Measurements from ENCODE around the gene NMNAT1. TPM values are rescaled to one million over a fixed set of nuclear protein-coding genes. Genes with fewer than 3 reads are reported as not detected.

The NMNAT1 gene
- total and polyA plus RNA-seq, 8 donors: 3.0 to 9.3 (median 3.8) TPM

DNA sequence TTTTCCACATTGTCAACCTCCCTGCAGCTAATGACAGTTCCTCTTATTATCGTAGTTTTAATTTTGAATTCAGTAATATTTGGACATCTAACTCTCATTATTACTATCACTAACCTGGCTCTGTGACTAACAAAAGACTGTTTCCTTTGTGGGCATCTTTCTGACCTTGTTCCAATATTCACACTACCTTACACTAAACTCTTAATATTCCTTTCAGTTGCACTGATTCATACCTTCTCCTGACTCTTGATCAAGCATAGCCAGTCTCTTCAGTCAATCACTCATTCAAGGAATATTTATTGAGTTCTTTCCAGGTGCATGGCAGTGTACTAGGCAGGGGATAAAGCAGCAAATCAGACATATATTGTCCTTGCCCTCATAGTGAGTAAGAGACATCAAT lies 25.4 kb upstream of the NMNAT1 start:
- WGBS, 2 donors: 73 to 77% methylated on average over 1 of the region's 1 CpG
- H3K4me1 ChIP-seq: peaks cover 0 to 10% (median 9%) of the 10 kb centered on the region in 3 donors

DNA sequence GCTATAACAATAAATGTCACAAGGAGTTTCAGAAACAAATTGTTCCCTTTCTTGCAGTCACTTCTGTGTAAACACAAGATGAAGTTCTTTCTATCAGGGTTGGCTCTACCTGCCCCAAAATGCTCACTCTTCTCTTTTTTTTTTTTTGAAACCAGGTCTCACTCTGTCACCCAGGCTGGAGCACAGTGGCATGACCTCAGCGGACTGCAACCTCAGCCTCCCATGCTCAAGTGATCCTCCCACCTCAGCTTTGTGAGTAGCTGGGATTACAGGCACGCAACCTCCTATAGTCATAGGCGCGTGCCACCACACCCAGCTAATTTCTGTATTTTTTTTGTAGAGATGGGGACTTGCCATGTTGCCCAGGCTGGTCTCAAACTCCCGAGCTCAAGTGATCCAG lies 22.7 kb upstream of the NMNAT1 start:
- DNase-seq (no peak), ATAC-seq (no peak), FAIRE-seq (no peak)
- TF ChIP-seq, protein P1, sequence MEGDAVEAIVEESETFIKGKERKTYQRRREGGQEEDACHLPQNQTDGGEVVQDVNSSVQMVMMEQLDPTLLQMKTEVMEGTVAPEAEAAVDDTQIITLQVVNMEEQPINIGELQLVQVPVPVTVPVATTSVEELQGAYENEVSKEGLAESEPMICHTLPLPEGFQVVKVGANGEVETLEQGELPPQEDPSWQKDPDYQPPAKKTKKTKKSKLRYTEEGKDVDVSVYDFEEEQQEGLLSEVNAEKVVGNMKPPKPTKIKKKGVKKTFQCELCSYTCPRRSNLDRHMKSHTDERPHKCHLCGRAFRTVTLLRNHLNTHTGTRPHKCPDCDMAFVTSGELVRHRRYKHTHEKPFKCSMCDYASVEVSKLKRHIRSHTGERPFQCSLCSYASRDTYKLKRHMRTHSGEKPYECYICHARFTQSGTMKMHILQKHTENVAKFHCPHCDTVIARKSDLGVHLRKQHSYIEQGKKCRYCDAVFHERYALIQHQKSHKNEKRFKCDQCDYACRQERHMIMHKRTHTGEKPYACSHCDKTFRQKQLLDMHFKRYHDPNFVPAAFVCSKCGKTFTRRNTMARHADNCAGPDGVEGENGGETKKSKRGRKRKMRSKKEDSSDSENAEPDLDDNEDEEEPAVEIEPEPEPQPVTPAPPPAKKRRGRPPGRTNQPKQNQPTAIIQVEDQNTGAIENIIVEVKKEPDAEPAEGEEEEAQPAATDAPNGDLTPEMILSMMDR (IDR thresholded peaks at IDR 0.05): no peak
- Histone ChIP-seq H3K27ac (no peak overlapping the region), H3K4me1 (no peaks in the 10 kb centered on the region), H3K9me3 (no peaks in the 10 kb centered on the region), H3K27me3 (no peaks in the 10 kb centered on the region), H3K4me3 (no peak overlapping the region), H3K36me3 (no peaks in the 10 kb centered on the region)
- 83 to 89% methylated on average over 5 of the region's 5 CpGs for WGBS, 2 donors
- intact Hi-C loops (cut with DNase I): no loop called here

More for the DNA sequence above, 25.4 kb upstream of the NMNAT1 start:
- no peak for FAIRE-seq
- TF ChIP-seq, protein P1 (IDR thresholded peaks at IDR 0.05): no peak
- Histone ChIP-seq H3K4me3 (no peak overlapping the region), H3K9me3 (no peaks in the 10 kb centered on the region), H3K36me3 (no peaks in the 10 kb centered on the region), H3K27me3 (no peaks in the 10 kb centered on the region), H3K27ac (no peak overlapping the region)
- DNase-seq: no peak
- no peak for ATAC-seq
- intact Hi-C loops (cut with DNase I): no loop called here

DNA sequence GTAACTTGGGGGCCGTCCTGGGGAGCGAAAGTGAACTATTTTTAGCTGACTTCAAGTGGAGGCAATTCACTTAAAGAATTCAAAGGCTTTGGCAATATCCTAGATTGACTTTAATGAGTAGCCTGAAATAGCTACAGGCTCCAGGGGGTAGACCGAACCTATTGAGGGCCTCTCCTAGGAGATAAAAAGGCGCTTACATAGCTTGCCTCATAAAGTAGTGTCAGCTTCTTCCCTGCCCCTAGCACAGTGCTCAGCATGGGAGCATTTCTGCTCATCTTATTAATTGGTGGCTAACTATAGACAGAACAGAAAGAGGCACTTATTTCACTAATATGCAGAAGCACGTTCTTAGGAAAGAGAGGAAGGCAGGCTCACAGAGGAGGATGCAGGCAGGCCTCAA lies 20.9 kb upstream of the NMNAT1 start:
- FAIRE-seq: no peak
- Histone ChIP-seq H3K27me3 (no peaks in the 10 kb centered on the region), H3K27ac (no peak overlapping the region), H3K4me3 (no peak overlapping the region), H3K4me1 (no peaks in the 10 kb centered on the region), H3K9me3 (no peaks in the 10 kb centered on the region), H3K36me3 (no peaks in the 10 kb centered on the region)
- intact Hi-C loops (cut with DNase I): no loop called here
- no peak for DNase-seq
- TF ChIP-seq, protein P1 (IDR thresholded peaks at IDR 0.05): no peak
- 51 to 67% methylated on average over 5 of the region's 5 CpGs for WGBS, 2 donors
- ATAC-seq: peak in 1 of 4 donors; percentile 44

GRCh38 chr1:9927259-9927658 lies 16.0 kb upstream of the NMNAT1 start:
- intact Hi-C loops (cut with DNase I): no loop called here
- TF ChIP-seq, protein P1 (IDR thresholded peaks at IDR 0.05): no peak
- H3K36me3 ChIP-seq: peaks cover 0 to 14% (median 0%) of the 10 kb centered on the region in 3 donors
- FAIRE-seq (no peak), ATAC-seq (no peak), DNase-seq (no peak)
- H3K4me1 ChIP-seq: no peaks in the 10 kb centered on the region
- H3K9me3 ChIP-seq: no peaks in the 10 kb centered on the region
- 92 to 95% methylated on average over 5 of the region's 5 CpGs for WGBS, 2 donors
- H3K4me3 ChIP-seq: no peak overlapping the region
- H3K27me3 ChIP-seq: no peaks in the 10 kb centered on the region
- no peak overlapping the region for H3K27ac ChIP-seq

- ATAC-seq (peak in 3 of 4 donors; percentile 54 to 73 (median 68)), DNase-seq (peak in 1 of 6 donors; percentile 22), FAIRE-seq (no peak)
- H3K36me3 ChIP-seq: peaks cover 0 to 19% (median 0%) of the 10 kb centered on the region in 3 donors
- TF ChIP-seq, protein P1 (IDR thresholded peaks at IDR 0.05): no peak
- 77 to 78% methylated on average over 15 of the region's 15 CpGs for WGBS, 2 donors
- no peaks in the 10 kb centered on the region for H3K27me3 ChIP-seq
- intact Hi-C loops (cut with DNase I): no loop called here
- no peaks in the 10 kb centered on the region for H3K9me3 ChIP-seq
- peak overlapping the region in 3 of 4 donors; percentile 37 to 41 (median 38) for H3K27ac ChIP-seq
- H3K4me3 ChIP-seq: no peak overlapping the region
- no peaks in the 10 kb centered on the region for H3K4me1 ChIP-seq
These were observed 13.6 kb upstream of the NMNAT1 start for GRCh38 chr1:9929431-9930385.
